SU-DHL-6 (cell line): ENCODE data around the gene GNRH2.

Source experiments
- EZH2phosphoT487 ChIP-seq: fragments of 200-600 bp; sonication (generic), shearing (Covaris generic); conservative IDR thresholded peaks from 2 replicates; pipeline ENCODE4 v1.6.1; 2018; ENCODE audit warnings: mild to moderate bottlenecking, antibody characterized with exemption, low read length, moderate library complexity, mixed read lengths
- TF ChIP-seq, protein P1 (sequence below): fragments of 200-600 bp; sonication (generic); IDR thresholded peaks from one replicate; pipeline ENCODE4 v1.5.1; 2017; ENCODE audit warnings: antibody characterized with exemption, mild to moderate bottlenecking, low read length, moderate library complexity; ENCODE audit not compliant: insufficient read depth, poor library complexity, severe bottlenecking

DNA sequence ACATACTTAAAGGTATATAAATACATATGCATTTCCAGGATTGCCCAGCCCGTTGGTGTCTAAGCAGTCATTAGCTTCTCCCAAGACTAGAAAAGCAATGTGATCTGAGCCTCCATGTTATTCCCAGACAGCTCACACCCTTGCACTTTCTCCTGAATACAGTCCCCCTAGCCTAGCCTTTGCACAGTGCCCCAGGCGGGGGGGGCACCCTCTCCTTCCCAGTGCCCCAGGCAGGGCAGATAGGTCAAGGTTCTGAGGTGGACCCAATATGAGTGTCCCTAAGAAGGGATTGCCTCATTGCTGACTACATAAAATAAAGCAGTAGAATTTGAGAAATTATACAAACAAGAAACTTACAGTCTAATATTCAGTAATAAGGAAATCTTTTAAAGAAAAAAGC, 15.4 kb upstream of the GNRH2 start:
- TF ChIP-seq, protein P1, sequence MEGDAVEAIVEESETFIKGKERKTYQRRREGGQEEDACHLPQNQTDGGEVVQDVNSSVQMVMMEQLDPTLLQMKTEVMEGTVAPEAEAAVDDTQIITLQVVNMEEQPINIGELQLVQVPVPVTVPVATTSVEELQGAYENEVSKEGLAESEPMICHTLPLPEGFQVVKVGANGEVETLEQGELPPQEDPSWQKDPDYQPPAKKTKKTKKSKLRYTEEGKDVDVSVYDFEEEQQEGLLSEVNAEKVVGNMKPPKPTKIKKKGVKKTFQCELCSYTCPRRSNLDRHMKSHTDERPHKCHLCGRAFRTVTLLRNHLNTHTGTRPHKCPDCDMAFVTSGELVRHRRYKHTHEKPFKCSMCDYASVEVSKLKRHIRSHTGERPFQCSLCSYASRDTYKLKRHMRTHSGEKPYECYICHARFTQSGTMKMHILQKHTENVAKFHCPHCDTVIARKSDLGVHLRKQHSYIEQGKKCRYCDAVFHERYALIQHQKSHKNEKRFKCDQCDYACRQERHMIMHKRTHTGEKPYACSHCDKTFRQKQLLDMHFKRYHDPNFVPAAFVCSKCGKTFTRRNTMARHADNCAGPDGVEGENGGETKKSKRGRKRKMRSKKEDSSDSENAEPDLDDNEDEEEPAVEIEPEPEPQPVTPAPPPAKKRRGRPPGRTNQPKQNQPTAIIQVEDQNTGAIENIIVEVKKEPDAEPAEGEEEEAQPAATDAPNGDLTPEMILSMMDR: no peak
- no peak for TF ChIP-seq EZH2phosphoT487
